ENCODE data around the gene GRAMD1B.

DNA sequence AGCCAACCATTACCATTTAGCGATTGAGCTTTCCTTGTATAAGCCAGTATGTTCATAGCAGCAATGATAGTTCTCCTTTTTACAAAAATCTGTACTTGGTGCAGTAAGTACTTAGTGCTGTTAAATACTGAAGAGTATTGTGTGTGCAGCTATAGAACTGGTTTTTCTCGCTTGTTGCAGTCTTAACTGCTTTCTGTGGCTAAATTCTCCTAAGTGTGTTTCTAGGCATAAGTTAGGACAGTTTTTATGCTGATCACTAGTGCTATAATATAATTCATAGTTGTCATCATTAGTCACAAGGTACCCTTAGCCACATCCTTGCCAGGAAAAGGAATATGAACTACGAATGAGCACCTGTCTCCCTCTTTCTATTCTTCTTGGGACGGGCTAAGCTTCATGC lies 107.7 kb downstream of the GRAMD1B start:
- TF ChIP-seq POLR2A (IDR thresholded peaks at IDR 0.05; ENCODE audit: low read length) (no peak), GATA1 (IDR thresholded peaks at IDR 0.05; ENCODE audit: low read depth, low read length) (no peak)

Measured in erythroblast (primary cell).